ENCODE data around the gene APBB2. TPM values are rescaled to one million over a fixed set of nuclear protein-coding genes. Genes with fewer than 3 reads are reported as not detected.

Gene APBB2
- total and polyA plus RNA-seq, 4 donors, result 4.8 to 31.5 (median 11.2) TPM

GRCh38 chr4:40848251-40848650, 366.1 kb downstream of the APBB2 start (continued):
- TF ChIP-seq RXRA (IDR thresholded peaks at IDR 0.05), result no peak

DNA sequence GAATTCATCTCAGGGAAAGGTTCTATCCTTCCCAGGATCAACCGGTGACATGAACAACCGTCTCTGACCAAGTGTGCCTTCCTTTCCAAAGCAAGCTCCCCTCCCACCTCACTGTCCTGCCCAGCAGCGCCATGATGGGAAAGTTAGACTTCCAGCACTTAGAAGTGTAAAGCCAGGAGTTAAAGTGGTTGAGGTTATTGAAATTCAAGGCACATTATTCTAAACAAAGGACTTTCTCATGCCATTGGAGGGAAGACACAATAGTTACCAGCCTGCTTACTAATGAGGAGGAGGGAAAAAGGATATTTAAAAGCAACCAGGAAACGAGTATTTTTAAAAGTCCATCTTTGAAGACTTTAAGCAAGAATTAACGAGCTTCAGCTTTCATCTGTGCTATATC, 367.8 kb downstream of the APBB2 start:
- no peaks in the 10 kb centered on the region for H3K4me1 ChIP-seq (ENCODE audit: control insufficient read depth in 4 of 4, insufficient read depth in 4 of 4, low read length in 3 of 4)
- H3K27ac ChIP-seq (ENCODE audit: low read depth in 1 of 2, low read length in 2 of 2), result no peak overlapping the region
- H3K36me3 ChIP-seq (ENCODE audit: control insufficient read depth in 4 of 4, insufficient read depth in 3 of 4, low read depth in 1 of 4, low read length in 3 of 4), result peaks cover 0 to 3% (median 0%) of the 10 kb centered on the region in 4 donors
- WGBS, result 97% methylated on average over 5 of the region's 5 CpGs
- TF ChIP-seq HNF4A (conservative IDR thresholded peaks at IDR 0.05) (no peak), JUND (IDR thresholded peaks at IDR 0.05) (no peak), YY1 (IDR thresholded peaks at IDR 0.05) (no peak), SP1 (IDR thresholded peaks at IDR 0.05) (no peak), HNF4G (IDR thresholded peaks at IDR 0.05) (no peak), REST (IDR thresholded peaks at IDR 0.05) (no peak), EGR1 (IDR thresholded peaks at IDR 0.05; ENCODE audit: low read depth in 2 of 2) (no peak), GABPA (IDR thresholded peaks at IDR 0.05 in 1 of 2, conservative IDR thresholded peaks at IDR 0.05 in 1 of 2) (no peak)
- TF ChIP-seq, protein P1, sequence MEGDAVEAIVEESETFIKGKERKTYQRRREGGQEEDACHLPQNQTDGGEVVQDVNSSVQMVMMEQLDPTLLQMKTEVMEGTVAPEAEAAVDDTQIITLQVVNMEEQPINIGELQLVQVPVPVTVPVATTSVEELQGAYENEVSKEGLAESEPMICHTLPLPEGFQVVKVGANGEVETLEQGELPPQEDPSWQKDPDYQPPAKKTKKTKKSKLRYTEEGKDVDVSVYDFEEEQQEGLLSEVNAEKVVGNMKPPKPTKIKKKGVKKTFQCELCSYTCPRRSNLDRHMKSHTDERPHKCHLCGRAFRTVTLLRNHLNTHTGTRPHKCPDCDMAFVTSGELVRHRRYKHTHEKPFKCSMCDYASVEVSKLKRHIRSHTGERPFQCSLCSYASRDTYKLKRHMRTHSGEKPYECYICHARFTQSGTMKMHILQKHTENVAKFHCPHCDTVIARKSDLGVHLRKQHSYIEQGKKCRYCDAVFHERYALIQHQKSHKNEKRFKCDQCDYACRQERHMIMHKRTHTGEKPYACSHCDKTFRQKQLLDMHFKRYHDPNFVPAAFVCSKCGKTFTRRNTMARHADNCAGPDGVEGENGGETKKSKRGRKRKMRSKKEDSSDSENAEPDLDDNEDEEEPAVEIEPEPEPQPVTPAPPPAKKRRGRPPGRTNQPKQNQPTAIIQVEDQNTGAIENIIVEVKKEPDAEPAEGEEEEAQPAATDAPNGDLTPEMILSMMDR (IDR thresholded peaks at IDR 0.05; ENCODE audit: low read depth, low read length, missing input control), result no peak
- H3K9me3 ChIP-seq (ENCODE audit: control insufficient read depth in 4 of 4, low read length in 3 of 4), result no peaks in the 10 kb centered on the region
- DNase-seq (ENCODE audit: low spot score), result no peak
- H3K27me3 ChIP-seq (ENCODE audit: control insufficient read depth in 4 of 4, insufficient read depth in 4 of 4, low read length in 3 of 4), result no peaks in the 10 kb centered on the region
- no peak overlapping the region for H3K4me3 ChIP-seq (ENCODE audit: low read depth in 1 of 3, low read length in 3 of 3)
- no peak overlapping the region for H3K9ac ChIP-seq (ENCODE audit: low read depth in 1 of 2, low read length in 2 of 2)

GRCh38 chr4:40845154-40845835, 369.0 kb downstream of the APBB2 start:
- 90% methylated on average over 10 of the region's 10 CpGs for WGBS
- Histone ChIP-seq H3K9ac (ENCODE audit: low read depth in 1 of 2, low read length in 2 of 2) (no peak overlapping the region), H3K9me3 (ENCODE audit: control insufficient read depth in 4 of 4, low read length in 3 of 4) (no peaks in the 10 kb centered on the region), H3K4me1 (ENCODE audit: control insufficient read depth in 4 of 4, insufficient read depth in 4 of 4, low read length in 3 of 4) (no peaks in the 10 kb centered on the region), H3K27ac (ENCODE audit: low read depth in 1 of 2, low read length in 2 of 2) (no peak overlapping the region), H3K36me3 (ENCODE audit: control insufficient read depth in 4 of 4, insufficient read depth in 3 of 4, low read depth in 1 of 4, low read length in 3 of 4) (peaks cover 0 to 3% (median 0%) of the 10 kb centered on the region in 4 donors), H3K27me3 (ENCODE audit: control insufficient read depth in 4 of 4, insufficient read depth in 4 of 4, low read length in 3 of 4) (no peaks in the 10 kb centered on the region), H3K4me3 (ENCODE audit: low read depth in 1 of 3, low read length in 3 of 3) (no peak overlapping the region)
- no peak for DNase-seq (ENCODE audit: low spot score)
- TF ChIP-seq SP1 (IDR thresholded peaks at IDR 0.05), result no peak
- no peak for TF ChIP-seq YY1 (IDR thresholded peaks at IDR 0.05)
- no peak for TF ChIP-seq FOXA2 (IDR thresholded peaks at IDR 0.05)
- no peak for TF ChIP-seq TAF1 (conservative IDR thresholded peaks at IDR 0.05)
- TF ChIP-seq, protein P1 (IDR thresholded peaks at IDR 0.05; ENCODE audit: low read depth, low read length, missing input control), result no peak
- no peak for TF ChIP-seq EGR1 (IDR thresholded peaks at IDR 0.05; ENCODE audit: low read depth in 2 of 2)
- TF ChIP-seq ZBTB33 (IDR thresholded peaks at IDR 0.05), result no peak
- TF ChIP-seq GABPA (IDR thresholded peaks at IDR 0.05 in 1 of 2, conservative IDR thresholded peaks at IDR 0.05 in 1 of 2), result no peak
- no peak for TF ChIP-seq HNF4G (IDR thresholded peaks at IDR 0.05)
- TF ChIP-seq RAD21 (IDR thresholded peaks at IDR 0.05), result no peak
- TF ChIP-seq RXRA (IDR thresholded peaks at IDR 0.05), result no peak
- TF ChIP-seq JUND (IDR thresholded peaks at IDR 0.05), result no peak
- TF ChIP-seq NR2F2 (IDR thresholded peaks at IDR 0.05), result no peak
- TF ChIP-seq HNF4A (conservative IDR thresholded peaks at IDR 0.05), result no peak
- TF ChIP-seq REST (IDR thresholded peaks at IDR 0.05), result no peak

All from liver (tissue), 9 donors.